Activated CD4-positive, CD25-positive, alpha-beta regulatory T cell (primary cell): ENCODE data around the gene IDI2.
A peak's percentile ranks its signal among the peaks of the same experiment; 100 is the strongest.
"Not testable (repeated sequence)": the region's sequence is repeated elsewhere in the genome, so short reads cannot be mapped to it uniquely, and the experiment has no call there.

ENCODE experiments used
- DNase-seq, 4 experiments: peaks; one replicate each; lab custom pipeline; 2025; lab: John Stamatoyannopoulos, UW

IDI2 gene

DNA sequence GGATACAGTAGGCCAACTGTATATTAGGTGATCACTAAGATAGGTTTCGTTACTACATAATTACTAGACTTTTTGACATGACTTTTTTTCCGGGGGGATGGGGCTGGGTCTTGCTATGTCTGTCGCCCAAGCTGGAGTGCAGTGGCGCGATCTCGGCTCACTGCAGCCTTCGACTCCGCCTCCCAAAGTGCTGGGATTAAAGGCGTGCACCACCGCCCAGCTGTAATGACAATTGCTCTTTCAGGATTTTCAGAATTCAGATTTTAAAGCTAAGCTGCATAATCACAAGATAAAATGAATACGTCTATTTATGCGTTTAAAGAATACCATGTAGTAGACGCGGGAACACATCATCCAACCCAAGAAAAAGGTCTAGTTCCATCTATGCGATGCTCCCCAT, 22.3 kb upstream of the IDI2 start:
- DNase-seq = no peak

DNA sequence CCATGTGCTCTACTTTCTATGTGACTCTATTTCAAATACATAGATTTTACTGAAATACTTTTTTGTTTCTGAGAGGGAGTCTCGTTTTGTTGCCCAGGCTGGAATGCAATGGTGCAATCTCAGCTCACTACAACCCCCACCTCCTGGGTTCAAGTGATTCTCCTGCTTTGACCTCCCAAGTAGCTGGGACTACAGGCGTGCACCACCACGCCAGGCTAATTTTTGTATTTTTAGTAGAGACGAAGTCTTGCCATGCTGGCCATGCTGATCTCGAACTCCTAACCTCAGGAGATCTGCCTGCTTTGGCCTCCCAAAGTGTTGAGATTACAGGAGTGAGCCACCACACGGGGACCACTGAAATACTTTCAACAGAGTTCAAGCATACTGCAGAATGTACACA, 19.8 kb upstream of the IDI2 start:
- DNase-seq = no peak

DNA sequence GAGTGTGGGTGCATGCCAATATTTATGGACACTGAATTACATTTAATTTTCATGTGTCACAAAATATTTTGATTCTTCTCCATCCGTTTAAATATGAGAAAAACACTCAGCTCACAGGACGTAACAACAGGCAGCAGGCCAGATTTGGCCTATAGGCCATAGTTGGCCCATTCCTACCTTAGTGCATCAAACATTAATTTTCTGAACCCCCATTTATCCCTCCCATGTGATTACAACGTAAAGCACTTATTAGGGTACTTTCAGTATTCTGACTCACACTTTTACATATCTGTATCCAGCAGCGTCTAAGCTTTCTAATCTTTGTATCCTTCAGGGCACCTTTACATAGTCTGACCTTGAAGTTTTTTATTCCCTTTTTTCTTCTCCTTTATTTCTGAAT, 19.3 kb upstream of the IDI2 start:
- DNase-seq = no peak

DNA sequence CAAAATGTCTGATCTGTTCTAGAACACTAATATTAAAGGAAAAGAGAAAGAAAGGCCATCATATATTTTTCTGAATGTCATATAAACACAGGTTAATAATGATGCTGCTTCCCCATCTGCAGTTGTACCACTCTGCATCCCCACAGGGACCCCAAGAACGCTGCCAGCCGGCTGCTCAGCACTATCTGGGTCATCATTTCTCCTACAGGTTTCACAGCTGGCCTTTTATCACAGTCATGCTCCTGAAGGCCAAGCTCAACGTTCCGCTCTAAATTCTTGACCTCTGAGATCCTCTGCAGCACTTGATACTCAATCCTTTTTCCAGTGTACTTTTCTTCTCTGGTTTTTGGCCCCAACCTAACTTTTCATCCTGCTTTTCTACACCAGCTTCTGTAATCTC, 18.5 kb upstream of the IDI2 start:
- DNase-seq = no peak

DNA sequence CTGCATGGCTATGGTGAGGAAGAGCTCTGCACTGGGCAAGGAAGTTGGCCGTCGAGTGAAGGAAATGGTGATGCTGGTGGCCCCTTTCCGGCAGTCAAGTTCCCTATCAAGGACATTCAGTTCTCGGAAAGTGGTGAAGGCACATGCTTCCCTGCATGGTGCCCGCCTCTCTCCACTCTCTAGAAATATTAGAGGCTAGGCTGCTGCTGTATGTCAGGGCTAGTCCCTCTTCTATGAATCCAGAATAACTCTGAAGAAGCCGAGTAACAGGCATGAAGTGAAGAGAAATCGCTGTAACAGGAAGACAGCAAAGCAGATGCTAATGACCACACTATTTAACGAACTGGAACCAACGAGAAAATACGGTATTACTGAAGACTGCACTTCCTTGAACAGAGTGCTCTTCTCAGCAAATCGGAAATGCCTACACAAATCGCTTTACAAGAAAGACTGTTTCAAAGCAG, 17.9 kb upstream of the IDI2 start:
- DNase-seq = no peak

DNA sequence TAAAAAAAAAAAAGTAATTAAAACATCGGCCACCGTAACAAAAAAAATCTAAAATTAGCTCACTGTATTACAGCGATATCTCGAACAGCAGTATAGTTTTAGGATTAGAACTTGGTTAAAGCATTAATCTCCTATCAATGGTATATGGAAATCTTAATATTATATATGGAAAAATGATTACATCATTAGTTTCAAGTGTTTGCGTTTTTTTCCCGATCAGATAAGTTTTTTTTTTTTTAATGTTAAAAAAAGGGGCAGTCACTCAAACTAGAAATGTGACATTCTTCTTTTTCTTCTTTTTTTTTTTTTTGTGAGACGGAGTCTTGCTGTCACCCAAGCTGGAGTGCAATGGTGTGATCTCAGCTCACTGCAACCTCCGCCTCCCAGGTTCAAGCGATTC, 15.9 kb upstream of the IDI2 start:
- DNase-seq = no peak

DNA sequence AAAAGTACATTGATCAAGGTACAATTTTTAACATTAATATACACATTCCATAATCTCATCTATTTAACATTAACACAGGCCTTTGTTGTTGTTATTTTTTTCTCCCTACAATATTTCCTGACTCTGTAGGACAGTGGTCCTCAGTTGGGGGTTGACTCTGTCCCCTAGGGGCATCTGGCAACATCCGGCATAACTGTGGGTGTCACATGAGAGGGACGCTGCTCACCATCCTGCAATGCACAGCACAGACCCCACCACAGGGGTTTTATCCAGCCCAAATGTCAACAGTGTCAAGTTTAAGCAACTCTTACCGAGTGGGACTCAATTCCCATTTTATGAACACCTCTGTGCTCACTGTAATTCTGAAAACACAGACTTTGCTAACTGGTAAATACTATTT, 14.5 kb upstream of the IDI2 start:
- no peak for DNase-seq

DNA sequence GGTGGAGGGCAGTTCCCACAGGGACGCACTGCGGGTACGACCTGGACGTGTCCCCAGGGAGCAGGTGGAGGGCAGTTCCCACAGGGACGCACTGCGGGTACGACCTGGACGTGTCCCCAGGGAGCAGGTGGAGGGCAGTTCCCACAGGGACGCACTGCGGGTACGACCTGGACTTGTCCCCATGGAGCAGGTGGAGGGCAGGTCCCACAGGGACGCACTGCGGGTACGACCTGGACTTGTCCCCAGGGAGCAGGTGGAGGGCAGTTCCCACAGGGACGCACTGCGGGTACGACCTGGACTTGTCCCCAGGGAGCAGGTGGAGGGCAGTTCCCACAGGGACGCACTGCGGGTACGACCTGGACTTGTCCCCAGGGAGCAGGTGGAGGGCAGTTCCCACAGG, 13.1 kb upstream of the IDI2 start:
- DNase-seq = not testable (repeated sequence)

DNA sequence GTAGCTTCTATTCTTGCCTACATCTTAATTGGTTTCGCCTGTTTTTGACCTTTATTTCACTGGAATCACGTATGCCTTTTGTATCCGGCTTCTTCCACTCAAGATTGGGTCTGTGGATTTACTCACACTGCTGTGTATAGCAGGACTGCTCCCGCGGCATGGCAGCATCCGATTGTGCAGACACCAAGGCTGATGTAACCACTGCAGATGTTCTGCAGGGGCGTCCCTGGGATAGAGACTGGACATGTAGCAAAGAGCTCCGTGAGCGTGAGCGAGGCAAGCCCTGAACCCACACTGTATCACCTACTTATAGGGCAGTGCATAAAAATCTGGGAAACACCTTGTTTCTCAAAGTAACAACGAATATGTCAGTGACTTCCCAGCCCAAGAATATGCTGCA, 11.4 kb upstream of the IDI2 start:
- no peak for DNase-seq

DNA sequence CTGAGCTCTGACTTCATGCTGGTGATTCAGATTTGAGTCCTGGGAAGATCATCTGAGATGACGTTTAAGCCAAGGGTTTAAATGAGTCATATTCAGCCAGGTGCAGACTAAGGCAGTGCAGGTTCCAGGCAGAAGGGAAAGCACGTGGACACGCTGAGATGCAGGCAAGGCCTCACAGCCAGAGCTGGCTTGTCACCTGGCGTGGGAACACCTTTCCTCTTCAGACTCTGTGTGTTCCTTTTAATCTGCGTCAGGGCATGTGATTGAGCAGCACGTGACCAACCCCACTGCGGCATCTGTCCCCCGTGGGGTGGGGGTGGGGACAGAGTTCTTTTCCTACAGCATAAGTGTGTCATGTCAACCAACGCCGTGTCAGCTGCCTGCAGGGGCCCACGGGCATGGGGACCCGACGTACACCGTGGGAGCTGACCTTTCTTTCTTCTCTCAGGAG, 10.7 kb upstream of the IDI2 start:
- peak in 1 of 4 experiments; percentile 8 for DNase-seq

DNA sequence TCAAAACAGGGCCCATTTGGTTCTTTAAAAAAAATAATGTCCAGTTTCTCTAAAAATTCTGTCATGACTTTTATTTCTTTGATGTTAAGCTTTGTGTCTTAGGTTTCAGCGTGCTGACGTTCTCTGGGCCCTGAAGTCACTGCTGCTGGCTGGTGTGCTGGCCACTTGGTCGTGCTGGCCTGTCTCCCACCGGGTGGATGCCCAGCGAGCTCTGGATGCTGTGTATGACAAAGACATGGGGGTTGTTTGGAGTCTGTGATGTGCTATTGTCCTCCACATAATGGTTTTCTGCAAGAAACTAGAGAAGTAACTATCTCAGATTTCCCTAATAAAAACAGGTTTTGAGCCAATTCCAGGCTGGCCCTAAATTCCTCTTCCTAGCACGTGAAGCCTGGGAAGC, 9.5 kb upstream of the IDI2 start:
- no peak for DNase-seq

DNA sequence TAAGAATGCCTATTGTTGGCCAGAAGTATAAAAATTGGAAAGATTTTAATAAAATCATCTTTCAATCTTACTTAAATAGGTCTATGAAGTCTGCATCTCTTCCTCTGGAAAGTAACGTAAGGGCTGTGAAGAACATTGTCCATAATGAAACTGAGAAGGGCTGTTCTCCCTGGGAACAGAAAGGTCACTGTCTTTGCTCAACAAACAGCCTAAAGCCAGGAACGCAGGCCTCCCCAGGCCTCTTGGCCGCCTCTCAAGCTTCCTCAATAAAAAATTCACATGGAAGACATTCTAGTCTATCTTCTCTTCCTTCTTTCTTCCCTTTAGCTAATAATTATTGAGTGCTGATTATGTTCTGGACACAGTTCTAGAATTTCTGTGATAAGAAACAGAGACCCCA, 9.1 kb upstream of the IDI2 start:
- no peak for DNase-seq

DNA sequence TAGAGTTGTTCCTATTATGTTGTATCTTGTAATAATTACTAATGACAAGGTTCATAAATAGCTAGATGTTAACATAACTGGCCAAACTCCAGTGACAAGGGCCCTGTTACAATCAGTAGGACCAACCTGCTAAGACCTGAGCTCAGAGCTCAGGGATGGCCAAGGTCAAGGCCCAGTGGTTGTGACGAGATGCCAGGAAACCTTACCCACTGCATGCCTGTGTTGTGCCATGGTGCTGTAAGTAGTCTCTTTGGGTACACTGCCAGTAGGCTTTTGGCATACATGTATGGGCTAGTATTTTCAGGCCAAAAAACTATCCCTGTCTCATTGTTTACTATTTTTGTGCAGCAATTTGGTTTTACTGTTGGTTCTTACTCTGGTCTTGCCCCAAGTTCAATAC, 7.9 kb upstream of the IDI2 start:
- no peak for DNase-seq

DNA sequence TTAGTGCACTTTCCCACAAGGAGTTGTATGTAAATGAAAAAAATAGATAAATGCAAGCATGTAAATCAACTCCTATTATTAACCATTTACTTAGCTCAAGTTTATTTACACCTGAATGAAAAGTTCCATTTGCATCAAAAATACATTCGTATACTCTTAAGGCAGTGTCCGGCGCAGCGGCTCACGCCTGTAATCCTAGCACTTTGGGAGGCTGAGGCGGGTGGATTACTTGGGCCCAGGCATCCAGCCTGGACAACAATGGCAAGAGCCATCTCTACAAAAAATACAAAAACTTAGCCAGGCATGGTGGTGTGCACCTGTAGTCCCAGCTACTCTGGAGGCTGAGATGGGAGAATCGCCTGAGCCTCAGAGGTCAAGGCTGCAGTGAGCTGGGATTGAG, 4.2 kb upstream of the IDI2 start:
- DNase-seq = no peak

DNA sequence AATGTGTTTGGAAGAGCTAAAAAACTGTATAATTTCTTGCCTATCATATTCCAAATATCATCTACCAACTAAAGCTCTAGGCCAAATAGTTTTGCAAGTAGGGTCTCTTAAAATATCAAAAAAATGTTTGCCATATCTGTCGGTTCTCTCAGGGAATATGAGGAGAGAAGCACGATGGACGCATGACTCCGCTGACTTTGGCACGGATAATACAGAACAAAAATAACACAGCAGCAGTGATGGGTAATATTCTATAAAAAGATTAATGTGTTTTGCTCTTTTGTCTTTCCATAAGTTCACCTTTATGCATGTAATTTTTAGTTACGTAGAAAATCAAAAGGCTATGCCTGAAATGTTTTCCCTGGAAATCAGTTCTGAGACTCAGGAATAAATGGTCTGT, 919 bp upstream of the IDI2 start:
- DNase-seq = no peak

DNA sequence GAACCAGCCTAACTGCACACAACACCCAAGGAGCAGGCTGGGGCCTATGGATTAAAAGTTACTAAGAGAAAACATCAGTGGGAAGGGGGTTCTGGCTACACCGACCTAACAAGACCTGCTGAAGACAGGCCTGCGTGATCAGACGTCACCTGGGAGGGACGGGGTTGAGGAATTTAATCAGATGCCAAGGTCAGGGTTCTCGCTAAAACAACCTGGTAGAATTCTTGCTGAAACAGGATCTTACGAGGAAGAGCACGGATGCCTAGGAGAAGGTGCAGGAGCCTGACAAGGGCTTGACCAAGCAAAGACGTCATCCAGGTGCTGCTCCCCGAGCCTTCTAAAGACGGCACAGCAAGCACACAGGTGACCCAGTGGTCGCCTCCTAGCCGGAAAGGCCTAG, 1.6 kb downstream of the IDI2 start:
- DNase-seq = no peak

DNA sequence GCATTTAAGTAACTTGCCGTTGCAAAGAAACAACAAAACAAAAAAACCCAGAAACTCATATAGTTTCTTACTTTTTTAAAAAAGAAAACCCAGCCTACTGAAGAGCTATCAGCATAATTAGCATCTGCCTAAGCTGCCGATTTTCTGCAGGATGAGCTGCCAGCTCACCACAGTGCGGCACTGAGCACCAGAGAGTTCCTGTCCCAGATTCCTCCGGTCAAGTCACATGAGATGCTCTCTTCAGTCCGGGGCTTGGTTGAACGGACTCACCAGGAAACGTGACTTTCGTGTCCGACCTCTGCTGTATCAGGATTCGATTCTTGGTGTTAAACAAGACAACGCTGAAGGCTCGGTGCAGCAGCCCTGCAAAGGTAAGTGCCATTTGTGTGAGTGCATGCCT, 3.2 kb downstream of the IDI2 start:
- no peak for DNase-seq

DNA sequence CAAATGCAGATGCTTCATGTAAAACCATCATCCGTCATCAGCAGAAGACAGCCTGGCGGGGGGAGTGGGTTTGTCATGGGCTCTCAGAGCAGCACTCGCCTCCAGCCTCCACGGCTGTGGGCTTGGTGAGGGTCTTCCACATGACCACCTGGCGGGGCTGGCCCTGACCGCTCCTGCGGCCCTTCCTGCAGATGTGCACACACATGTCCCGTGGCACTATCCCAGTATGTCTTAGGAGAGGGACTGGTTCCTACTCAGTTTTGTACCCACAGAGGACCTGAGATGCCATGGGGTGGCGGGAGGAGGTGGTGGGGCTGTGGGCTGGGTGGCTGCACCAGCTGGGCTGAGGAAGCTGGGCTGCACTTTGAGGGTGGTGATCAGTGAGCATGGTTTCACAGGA, 4.7 kb downstream of the IDI2 start:
- no peak for DNase-seq

DNA sequence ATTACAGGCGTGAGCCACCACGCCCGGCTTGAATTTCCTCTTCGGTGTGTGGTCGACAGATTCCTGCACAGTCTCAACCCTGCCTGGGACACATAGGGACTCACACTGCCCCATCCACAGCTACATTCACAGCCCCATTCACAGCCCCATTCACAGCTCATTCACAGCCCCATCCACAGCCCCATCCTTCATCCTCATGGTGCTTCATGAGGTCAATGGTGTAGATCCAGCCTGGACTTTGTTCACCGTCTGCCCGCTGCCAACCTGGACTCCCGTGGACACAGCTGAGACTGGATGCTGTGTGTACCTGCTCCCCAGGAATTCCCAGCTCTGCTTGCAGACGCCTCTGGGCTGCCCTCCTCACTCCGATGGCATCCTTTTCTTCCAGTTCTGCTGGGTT, 5.2 kb downstream of the IDI2 start:
- no peak for DNase-seq

DNA sequence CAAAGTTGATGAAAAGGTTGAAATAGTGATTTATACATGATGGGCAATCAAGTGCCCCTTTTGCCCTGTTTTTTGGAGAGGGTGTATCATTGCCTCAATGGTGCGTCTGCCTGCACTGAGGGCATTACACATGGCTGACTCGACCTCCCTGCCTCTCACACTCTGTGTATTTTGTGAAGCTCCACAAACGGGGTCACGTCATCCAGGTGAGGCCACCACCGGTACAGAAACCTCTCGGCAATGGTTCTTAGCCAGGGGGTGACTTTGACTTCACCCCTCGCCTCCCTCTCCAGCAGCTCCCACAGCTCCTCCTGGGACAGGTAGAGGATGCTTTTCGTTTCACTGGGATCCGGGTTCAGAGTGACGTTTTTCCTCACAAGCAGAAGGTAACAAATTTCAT, 6.3 kb downstream of the IDI2 start:
- no peak for DNase-seq

DNA sequence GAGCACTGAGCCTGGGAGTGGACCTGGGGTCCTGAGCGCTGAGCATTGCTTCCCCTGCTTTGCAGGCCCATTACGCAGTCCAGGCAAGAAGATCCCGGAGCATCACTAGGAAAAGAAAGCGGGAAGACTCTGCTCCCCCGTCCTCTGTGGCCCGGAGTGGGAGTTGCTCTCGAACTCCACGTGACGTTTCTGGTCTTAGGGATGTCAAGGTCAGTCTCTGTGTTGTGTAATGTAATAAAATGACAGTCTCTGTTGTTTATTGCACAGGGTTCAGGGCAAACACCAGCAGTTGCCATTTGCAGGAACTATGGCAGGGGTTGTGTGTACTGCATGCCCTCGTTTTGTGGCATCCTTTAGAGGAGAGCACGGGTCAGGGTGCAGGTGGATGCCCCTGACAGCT, 10.0 kb downstream of the IDI2 start:
- DNase-seq = no peak

DNA sequence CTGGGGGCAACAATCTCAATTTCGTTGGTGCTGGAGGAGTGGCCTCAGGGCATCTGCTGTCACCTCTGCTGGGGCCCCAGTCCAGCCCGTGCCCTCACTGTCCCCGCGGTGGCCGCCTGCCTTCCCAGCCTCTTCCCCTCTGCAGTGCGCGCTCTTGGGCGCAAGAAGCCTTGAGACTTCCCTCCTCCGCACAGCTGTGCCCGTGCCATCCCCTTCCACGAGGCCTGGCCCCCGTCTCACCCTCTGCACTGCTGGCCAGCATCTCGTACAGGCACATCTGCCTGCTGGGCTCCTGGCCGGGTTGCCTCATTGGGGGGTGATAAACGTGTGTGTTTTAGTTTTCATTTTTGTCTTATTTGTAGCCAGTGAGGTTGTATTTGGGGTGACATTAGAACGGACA, 14.0 kb downstream of the IDI2 start:
- no peak for DNase-seq

DNA sequence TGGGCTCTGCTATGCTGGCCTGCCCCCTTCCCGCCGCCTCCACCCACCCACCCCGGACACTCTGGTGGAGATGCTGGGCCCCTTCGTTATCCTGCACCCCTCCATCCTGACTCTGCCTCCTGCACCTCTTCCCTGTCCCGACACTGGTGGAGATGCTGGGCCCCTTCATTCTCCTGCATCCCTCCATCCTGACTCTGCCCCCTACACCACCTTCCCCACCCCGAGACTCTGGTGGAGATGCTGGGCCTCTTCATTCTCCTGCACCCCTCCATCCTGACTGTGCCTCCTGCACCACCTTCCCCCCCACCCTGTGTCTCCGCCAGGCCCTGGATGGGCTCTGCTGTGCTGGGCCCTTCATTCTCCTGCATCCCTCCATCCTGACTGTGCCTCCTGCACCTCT, 15.0 kb downstream of the IDI2 start:
- no peak for DNase-seq

DNA sequence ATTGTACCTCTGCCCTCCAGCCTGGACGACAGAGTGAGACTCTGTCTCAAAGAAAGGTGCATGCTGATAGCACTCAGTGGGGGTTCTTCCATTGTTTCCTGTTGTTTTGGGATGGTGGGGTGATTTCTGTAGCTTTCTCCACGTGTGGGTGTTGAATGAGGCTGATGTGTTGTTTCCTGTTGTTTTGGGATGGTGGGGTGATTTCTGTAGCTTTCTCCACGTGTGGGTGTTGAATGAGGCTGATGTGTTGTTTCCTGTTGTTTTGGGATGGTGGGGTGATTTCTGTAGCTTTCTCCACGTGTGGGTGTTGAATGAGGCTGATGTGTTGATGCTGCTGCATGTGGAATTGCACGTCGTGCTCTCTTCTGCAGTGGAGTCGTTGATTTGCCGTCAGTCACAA, 15.7 kb downstream of the IDI2 start:
- not testable (repeated sequence) for DNase-seq

DNA sequence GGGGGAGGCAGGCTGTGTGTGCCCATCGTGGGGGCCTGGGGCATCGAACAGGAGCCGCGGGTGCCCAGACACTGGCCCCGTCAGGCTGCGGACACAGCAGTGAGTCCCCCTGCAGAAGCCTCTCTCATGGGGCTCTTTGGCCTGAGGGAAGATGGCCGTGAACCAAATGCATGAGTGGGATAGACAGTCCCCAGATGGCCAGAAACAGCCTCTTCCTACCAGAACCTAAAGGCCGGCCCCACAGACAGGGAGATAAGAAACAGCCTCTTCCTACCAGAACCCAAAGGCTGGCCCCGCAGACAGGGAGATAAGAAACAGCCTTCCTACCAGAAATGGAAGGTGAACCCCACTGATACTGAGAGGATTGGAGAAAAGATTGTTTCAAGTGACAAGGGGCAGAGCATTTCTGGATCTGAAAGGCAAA, 16.6 kb downstream of the IDI2 start:
- DNase-seq = no peak
